Neural progenitor cell (in vitro differentiated cells): ENCODE data around the gene ZNF578. TPM values are rescaled to one million over a fixed set of nuclear protein-coding genes. Genes with fewer than 3 reads are reported as not detected.
"Not testable (repeated sequence)": the region's sequence is repeated elsewhere in the genome, so short reads cannot be mapped to it uniquely, and the experiment has no call there.

Source experiments
- DNase-seq: peaks from one replicate; pipeline ENCODE4 v3.0.0-alpha.2; 2016; ENCODE audit warnings: low spot score
- H2AFZ ChIP-seq: fragments of 200-600 bp; sonication (generic); replicated peaks from 2 replicates; pipeline ENCODE4 v1.6.1; 2016; ENCODE audit warnings: antibody characterized with exemption
- H3F3A ChIP-seq: fragments of 200-600 bp; sonication (generic); 2 replicates; pipeline ENCODE4 v1.6.1; 2016; ENCODE audit warnings: antibody characterized with exemption, low read depth
- H3K27ac ChIP-seq: fragments of 200-600 bp; sonication (generic); 2 replicates; pipeline ENCODE4 v1.5.1; 2016; ENCODE audit warnings: mild to moderate bottlenecking
- H3K27me3 ChIP-seq: fragments of 200-600 bp; sonication (generic); 2 replicates; pipeline ENCODE4 v1.6.1; 2016; ENCODE audit warnings: mild to moderate bottlenecking, moderate library complexity
- H3K36me3 ChIP-seq: fragments of 200-600 bp; sonication (generic); 2 replicates; pipeline ENCODE4 v1.5.1; 2016
- H3K4me1 ChIP-seq: fragments of 200-600 bp; sonication (generic); 2 replicates; pipeline ENCODE4 v1.6.1; 2016; ENCODE audit warnings: mixed run types
- H3K4me2 ChIP-seq: fragments of 200-600 bp; sonication (generic); 2 replicates; pipeline ENCODE4 v1.6.1; 2016
- H3K4me3 ChIP-seq: fragments of 200-600 bp; sonication (generic); 2 replicates; pipeline ENCODE4 v1.5.1; 2016
- H3K79me2 ChIP-seq: fragments of 200-600 bp; sonication (generic); 2 replicates; pipeline ENCODE4 v1.6.1; 2016; ENCODE audit warnings: low read depth
- H3K9ac ChIP-seq: fragments of 200-600 bp; sonication (generic); 2 replicates; pipeline ENCODE4 v1.6.1; 2016
- H3K9me3 ChIP-seq: fragments of 200-600 bp; sonication (generic); 2 replicates; pipeline ENCODE4 v1.5.1; 2016; ENCODE audit warnings: low read depth
- H4K20me1 ChIP-seq: fragments of 200-600 bp; sonication (generic); 2 replicates; pipeline ENCODE4 v1.6.1; 2016; ENCODE audit warnings: low read depth
- H3K27ac Mint-ChIP-seq: 3 replicates; pipeline ENCODE4 v1.8.0; 2021; ENCODE audit warnings: mixed read lengths
- H3K27me3 Mint-ChIP-seq: 2 replicates; pipeline ENCODE4 v1.8.0; 2022; ENCODE audit warnings: low read depth, mild to moderate bottlenecking, inconsistent platforms, moderate library complexity, mixed read lengths; ENCODE audit not compliant: insufficient read depth
- H3K36me3 Mint-ChIP-seq: 3 replicates; pipeline ENCODE4 v1.8.0; 2021; ENCODE audit warnings: mixed read lengths
- H3K4me1 Mint-ChIP-seq: 3 replicates; pipeline ENCODE4 v1.8.0; 2021; ENCODE audit warnings: mixed read lengths
- H3K4me3 Mint-ChIP-seq: 3 replicates; pipeline ENCODE4 v1.8.0; 2021; ENCODE audit warnings: mild to moderate bottlenecking, moderate library complexity, mixed read lengths
- H3K9me3 Mint-ChIP-seq: 3 replicates; pipeline ENCODE4 v1.8.0; 2020; ENCODE audit warnings: mixed read lengths
- EZH2 ChIP-seq: fragments of 200-600 bp; sonication (generic); IDR thresholded peaks from 2 replicates; pipeline ENCODE4 v1.6.1; 2017; ENCODE audit warnings: antibody characterized with exemption, mild to moderate bottlenecking, moderate library complexity
- EZH2phosphoT487 ChIP-seq: fragments of 200-600 bp; sonication (generic); IDR thresholded peaks from 2 replicates; pipeline ENCODE4 v1.6.1; 2017; ENCODE audit warnings: antibody characterized with exemption
- total RNA-seq: library from RNA; depleted of rRNA; stranded (reverse); fragments of >200 nt; gene quantifications from 2 replicates; pipeline ENCODE4 v1.2.3, GENCODE V29; 2015; ENCODE audit warnings: low replicate concordance
- TF ChIP-seq, protein P1 (sequence below): fragments of 200-600 bp; sonication (generic); IDR thresholded peaks from 2 replicates; pipeline ENCODE4 v1.5.1; 2017; ENCODE audit warnings: antibody characterized with exemption, mild to moderate bottlenecking

The ZNF578 gene
- total RNA-seq, 1 donor from 2014 or later: 9.7 TPM

DNA sequence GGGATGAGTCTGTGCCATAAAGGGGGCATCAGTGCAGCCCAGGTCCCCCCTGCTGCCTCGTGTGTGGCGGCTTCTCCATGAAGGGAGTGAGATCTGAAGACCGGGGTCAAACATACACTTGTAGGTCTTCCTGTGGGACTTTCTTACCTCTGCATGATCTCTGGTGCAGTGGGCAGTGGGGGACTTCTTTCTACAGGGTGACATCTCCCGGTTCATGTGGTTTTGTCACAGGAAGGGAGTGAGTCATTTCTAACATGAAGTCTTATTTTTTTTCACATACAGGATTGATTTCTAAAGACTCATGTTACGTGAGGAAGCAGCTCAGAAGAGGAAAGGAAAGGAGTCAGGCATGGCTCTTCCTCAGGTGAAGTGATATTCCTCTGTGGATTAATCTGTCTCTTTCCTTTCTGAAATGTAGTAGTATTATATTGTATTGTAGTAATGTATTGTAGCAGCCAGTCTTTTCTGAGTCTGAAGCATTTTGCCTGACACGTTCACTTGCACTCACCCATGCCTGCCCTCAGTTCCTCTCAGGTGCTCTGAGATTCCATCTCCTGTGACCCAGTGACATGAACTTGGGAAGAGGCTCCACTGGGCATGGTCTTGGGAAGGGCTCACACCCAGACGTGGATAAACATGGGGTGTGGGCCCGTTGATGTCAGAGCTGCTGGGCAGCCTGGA lies 89.8 kb downstream of the ZNF578 start:
- DNase-seq: no peak
- peaks cover 57% of the 10 kb centered on the region for H3K36me3 Mint-ChIP-seq
- H4K20me1 ChIP-seq: no peaks in the 10 kb centered on the region

DNA sequence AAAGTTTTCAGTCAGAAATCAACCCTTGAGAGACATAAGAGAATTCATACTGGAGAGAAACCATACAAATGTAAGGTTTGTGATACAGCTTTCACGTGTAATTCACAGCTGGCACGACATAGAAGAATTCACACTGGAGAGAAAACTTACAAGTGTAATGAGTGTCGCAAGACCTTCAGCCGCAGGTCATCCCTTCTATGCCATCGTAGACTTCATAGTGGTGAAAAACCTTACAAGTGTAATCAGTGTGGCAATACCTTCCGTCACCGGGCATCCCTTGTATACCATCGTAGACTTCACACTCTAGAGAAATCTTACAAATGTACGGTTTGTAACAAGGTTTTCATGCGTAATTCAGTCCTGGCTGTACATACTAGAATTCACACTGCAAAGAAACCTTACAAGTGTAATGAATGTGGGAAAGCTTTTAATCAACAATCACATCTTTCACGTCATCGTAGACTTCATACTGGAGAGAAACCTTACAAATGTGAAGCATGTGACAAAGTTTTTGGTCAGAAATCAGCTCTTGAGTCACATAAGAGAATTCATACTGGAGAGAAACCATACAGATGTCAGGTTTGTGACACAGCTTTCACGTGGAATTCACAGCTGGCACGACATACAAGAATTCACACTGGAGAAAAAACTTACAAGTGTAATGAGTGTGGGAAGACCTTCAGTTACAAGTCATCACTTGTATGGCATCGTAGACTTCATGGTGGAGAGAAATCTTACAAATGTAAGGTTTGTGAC lies 101.0 kb downstream of the ZNF578 start:
- peaks cover 4% of the 10 kb centered on the region for H4K20me1 ChIP-seq
- H3K36me3 ChIP-seq: peaks cover 21% of the 10 kb centered on the region
- H3K4me1 ChIP-seq: peaks cover 11% of the 10 kb centered on the region
- H3K9me3 Mint-ChIP-seq: peaks cover 76% of the 10 kb centered on the region
- peaks cover 72% of the 10 kb centered on the region for H3K36me3 Mint-ChIP-seq
- H3K27me3 ChIP-seq: no peaks in the 10 kb centered on the region
- no peak for DNase-seq
- H3K4me2 ChIP-seq: no peak overlapping the region
- no peak overlapping the region for H3K9ac ChIP-seq
- H2AFZ ChIP-seq: no peak overlapping the region
- H3K27ac Mint-ChIP-seq: no peak overlapping the region
- H3K79me2 ChIP-seq: no peaks in the 10 kb centered on the region
- TF ChIP-seq EZH2 (no peak), EZH2phosphoT487 (no peak)
- TF ChIP-seq, protein P1, sequence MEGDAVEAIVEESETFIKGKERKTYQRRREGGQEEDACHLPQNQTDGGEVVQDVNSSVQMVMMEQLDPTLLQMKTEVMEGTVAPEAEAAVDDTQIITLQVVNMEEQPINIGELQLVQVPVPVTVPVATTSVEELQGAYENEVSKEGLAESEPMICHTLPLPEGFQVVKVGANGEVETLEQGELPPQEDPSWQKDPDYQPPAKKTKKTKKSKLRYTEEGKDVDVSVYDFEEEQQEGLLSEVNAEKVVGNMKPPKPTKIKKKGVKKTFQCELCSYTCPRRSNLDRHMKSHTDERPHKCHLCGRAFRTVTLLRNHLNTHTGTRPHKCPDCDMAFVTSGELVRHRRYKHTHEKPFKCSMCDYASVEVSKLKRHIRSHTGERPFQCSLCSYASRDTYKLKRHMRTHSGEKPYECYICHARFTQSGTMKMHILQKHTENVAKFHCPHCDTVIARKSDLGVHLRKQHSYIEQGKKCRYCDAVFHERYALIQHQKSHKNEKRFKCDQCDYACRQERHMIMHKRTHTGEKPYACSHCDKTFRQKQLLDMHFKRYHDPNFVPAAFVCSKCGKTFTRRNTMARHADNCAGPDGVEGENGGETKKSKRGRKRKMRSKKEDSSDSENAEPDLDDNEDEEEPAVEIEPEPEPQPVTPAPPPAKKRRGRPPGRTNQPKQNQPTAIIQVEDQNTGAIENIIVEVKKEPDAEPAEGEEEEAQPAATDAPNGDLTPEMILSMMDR: no peak
- no peak overlapping the region for H3K27ac ChIP-seq
- H3K4me3 Mint-ChIP-seq: no peak overlapping the region
- H3K27me3 Mint-ChIP-seq: peaks cover 4% of the 10 kb centered on the region
- H3K4me1 Mint-ChIP-seq: no peaks in the 10 kb centered on the region
- H3K4me3 ChIP-seq: no peak overlapping the region
- peaks cover 11% of the 10 kb centered on the region for H3F3A ChIP-seq
- peaks cover 6% of the 10 kb centered on the region for H3K9me3 ChIP-seq

More for the DNA sequence above, 89.8 kb downstream of the ZNF578 start:
- Histone ChIP-seq H2AFZ (no peak overlapping the region), H3K27ac (no peak overlapping the region), H3K9me3 (no peaks in the 10 kb centered on the region), H3K79me2 (no peaks in the 10 kb centered on the region), H3K4me2 (no peak overlapping the region), H3K27me3 (no peaks in the 10 kb centered on the region), H3K4me3 (no peak overlapping the region), H3K4me1 (no peaks in the 10 kb centered on the region), H3K9ac (no peak overlapping the region), H3F3A (no peaks in the 10 kb centered on the region), H3K36me3 (no peaks in the 10 kb centered on the region)
- Mint-ChIP-seq H3K27me3 (peaks cover 5% of the 10 kb centered on the region), H3K4me1 (no peaks in the 10 kb centered on the region), H3K27ac (peak overlapping the region; percentile 46), H3K4me3 (no peak overlapping the region), H3K9me3 (peaks cover 48% of the 10 kb centered on the region)
- TF ChIP-seq, protein P1: no peak
- TF ChIP-seq EZH2 (no peak), EZH2phosphoT487 (no peak)

DNA sequence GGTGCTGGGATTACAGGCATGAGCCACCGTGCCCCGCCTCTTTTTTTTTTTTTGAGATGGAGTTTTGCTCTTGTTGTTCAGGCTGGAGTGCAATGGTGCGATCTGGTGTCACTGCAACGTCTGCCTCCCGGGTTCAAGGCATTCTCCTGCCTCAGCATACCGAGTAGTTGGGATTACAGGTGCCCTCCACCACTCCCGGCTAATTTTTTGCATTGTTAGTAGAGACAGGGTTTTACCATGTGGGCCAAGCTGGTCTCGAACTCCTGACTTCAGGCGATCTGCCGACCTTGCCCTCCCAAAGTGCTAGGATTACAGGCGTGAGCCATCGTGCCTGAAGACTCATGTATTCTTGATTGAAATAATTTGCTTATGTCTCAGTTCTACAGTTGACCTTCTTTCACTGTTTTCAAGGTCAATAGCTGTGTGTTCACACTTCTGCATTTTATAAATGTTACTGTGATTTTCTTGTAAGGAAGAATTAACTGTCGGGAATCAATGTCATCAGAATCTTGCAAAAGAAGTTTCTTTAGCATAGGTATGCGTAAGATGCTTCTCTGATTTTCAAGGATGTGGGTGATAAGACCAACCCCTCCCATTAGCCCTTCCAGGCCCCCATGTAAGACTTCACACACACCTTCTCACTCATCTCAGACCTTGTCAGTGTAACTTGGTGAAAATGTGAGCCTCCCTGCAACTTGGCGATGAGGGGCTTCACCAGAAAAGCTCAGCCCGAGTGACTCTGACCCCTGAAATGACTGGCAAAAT lies 104.1 kb downstream of the ZNF578 start:
- peaks cover 73% of the 10 kb centered on the region for H3K9me3 Mint-ChIP-seq
- H2AFZ ChIP-seq: no peak overlapping the region

DNA sequence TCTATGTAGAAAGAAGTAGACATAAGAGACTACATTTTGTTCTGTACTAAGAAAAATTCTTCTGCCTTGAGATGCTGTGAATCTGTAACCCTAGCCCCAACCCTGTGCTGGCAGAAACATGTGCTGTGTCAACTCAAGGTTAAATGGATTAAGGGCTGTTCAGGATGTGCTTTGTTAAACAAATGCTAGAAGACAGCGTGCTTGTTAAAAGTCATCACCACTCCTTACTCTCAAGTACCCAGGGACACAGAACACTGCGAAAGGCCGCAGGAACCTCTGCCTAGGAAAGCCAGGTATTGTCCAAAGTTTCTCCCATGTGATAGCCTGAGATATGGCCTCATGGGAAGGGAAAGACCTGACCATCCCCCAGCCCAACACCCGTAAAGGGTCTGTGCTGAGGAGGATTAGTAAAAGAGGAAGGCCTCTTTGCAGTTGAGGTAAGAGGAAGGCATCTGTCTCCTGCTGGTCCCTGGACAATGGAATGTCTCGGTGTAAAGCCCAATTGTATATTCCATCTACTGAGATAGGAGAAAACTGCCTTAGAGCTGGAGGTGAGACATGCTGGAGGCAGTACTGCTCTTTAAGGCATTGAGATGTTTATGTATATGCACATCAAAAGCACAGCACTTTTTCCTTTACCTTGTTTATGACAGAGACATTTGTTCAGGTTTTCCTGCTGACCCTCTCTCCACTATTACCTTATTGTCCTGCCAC lies 105.5 kb downstream of the ZNF578 start:
- not testable (repeated sequence) for H2AFZ ChIP-seq, H3K79me2 ChIP-seq, H4K20me1 ChIP-seq, H3K4me1 Mint-ChIP-seq, H3K27me3 Mint-ChIP-seq, H3K4me3 Mint-ChIP-seq, H3K9ac ChIP-seq, H3K27ac Mint-ChIP-seq, H3K9me3 ChIP-seq, H3K27ac ChIP-seq, H3K27me3 ChIP-seq, H3K36me3 ChIP-seq
- Histone ChIP-seq H3K4me1 (peaks cover 13% of the 10 kb centered on the region), H3F3A (peaks cover 11% of the 10 kb centered on the region), H3K4me3 (peak overlapping the region; percentile 2), H3K4me2 (peak overlapping the region; percentile 55)
- peak; percentile 20 for DNase-seq
- H3K9me3 Mint-ChIP-seq: peaks cover 72% of the 10 kb centered on the region
- peaks cover 71% of the 10 kb centered on the region for H3K36me3 Mint-ChIP-seq

More for the DNA sequence above, 104.1 kb downstream of the ZNF578 start:
- Mint-ChIP-seq H3K27ac (no peak overlapping the region), H3K27me3 (peaks cover 4% of the 10 kb centered on the region), H3K36me3 (peaks cover 75% of the 10 kb centered on the region), H3K4me1 (no peaks in the 10 kb centered on the region), H3K4me3 (no peak overlapping the region)
- Histone ChIP-seq H3K27me3 (no peaks in the 10 kb centered on the region), H3K9ac (no peak overlapping the region), H3F3A (peaks cover 11% of the 10 kb centered on the region), H3K79me2 (no peaks in the 10 kb centered on the region), H3K9me3 (peaks cover 6% of the 10 kb centered on the region), H3K4me2 (no peak overlapping the region), H4K20me1 (peaks cover 6% of the 10 kb centered on the region), H3K36me3 (peaks cover 21% of the 10 kb centered on the region), H3K27ac (no peak overlapping the region), H3K4me1 (peaks cover 13% of the 10 kb centered on the region), H3K4me3 (no peak overlapping the region)
- TF ChIP-seq, protein P1: no peak
- no peak for TF ChIP-seq EZH2
- no peak for TF ChIP-seq EZH2phosphoT487
- no peak for DNase-seq

DNA sequence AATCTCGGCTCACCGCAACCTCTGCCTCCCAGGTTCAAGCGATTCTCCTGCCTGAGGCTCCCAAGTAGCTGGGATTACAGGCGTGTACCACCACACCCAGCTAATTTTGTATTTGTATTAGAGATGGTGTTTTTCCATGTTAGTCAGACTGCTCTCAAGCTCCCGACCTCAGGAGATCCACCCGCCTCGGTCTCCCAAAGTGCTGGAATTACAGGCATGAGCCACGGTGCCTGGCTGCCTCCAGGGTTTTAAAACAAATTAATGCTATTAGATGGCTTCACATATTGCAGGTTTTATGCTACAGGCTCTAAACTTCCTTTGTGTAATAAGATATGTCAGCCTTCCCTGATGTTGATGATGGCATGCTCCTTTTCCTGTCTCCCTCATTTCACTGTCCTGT lies 108.3 kb downstream of the ZNF578 start:
- H3K4me1 Mint-ChIP-seq, H4K20me1 ChIP-seq, H3K79me2 ChIP-seq, H3K36me3 ChIP-seq, H3K4me3 Mint-ChIP-seq, DNase-seq, H3K9me3 ChIP-seq, H3K4me2 ChIP-seq, H3K9ac ChIP-seq, H3K27me3 Mint-ChIP-seq, H2AFZ ChIP-seq, H3K27ac ChIP-seq, H3K27ac Mint-ChIP-seq, H3K27me3 ChIP-seq, H3K4me3 ChIP-seq: not testable (repeated sequence)
- peaks cover 69% of the 10 kb centered on the region for H3K9me3 Mint-ChIP-seq
- Histone ChIP-seq H3K4me1 (peaks cover 13% of the 10 kb centered on the region), H3F3A (peaks cover 11% of the 10 kb centered on the region)
- peaks cover 68% of the 10 kb centered on the region for H3K36me3 Mint-ChIP-seq
